HG02678 (cell line): ENCODE data around the gene PTPRC.
A peak's percentile ranks its signal among the peaks of the same experiment; 100 is the strongest.

Source experiments
- ATAC-seq: cut with Tn5 transposase; IDR thresholded peaks from one replicate; pipeline ENCODE4 v1.9.1; 2021; ENCODE audit warnings: mild to moderate bottlenecking, moderate library complexity; ENCODE audit not compliant: unreplicated experiment

Gene PTPRC

DNA sequence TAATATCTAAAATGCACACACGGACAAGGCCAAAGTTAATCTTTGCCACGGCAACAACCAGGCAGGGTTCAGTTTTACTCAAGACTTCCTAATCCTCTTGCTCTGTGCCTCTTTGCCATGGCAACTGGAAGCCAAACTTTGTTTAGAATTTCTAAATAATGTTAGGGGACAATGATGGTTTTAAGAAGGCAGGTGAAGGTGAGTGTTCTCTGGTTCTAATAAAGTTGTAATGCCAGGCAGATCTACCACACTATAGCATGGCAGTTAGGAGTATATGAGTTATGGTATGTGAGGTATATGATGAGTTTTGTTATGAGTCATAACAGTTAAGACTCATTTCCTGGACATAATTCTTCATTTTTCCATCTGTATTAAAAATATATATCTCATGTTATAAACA, 2.7 kb downstream of the PTPRC start:
- ATAC-seq, result peak; percentile 55

DNA sequence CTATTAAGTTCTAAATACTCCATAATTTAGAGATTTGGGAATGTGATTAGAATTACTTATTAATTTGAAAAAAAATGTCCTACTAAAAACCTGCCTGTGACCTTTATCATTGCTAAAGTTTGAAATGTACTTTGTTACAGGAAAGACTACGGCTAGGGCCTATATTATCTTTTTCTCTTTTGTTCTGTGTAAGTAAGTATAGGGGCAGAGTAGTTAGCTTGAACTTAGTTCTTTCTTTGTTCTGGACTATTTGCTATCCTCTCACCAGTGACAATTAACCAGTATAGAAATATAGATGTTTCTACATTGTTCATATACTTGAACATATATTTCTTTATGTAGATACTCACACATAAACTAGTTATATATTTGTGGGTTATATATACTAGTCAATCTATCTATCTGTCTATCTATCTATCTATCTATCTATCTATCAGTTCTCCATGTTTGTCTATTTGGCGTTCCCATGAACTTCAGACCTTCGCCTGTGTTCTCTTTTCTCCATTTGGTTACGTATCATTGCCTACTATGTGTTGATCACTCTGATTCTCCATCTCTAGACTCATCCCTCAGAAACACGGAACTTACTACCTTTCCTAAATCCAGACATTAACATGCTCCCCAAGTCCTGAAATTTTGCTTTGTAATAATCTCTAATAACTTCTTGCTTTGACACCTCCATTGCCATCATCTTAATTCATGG, 3.3 kb downstream of the PTPRC start:
- no peak for ATAC-seq

DNA sequence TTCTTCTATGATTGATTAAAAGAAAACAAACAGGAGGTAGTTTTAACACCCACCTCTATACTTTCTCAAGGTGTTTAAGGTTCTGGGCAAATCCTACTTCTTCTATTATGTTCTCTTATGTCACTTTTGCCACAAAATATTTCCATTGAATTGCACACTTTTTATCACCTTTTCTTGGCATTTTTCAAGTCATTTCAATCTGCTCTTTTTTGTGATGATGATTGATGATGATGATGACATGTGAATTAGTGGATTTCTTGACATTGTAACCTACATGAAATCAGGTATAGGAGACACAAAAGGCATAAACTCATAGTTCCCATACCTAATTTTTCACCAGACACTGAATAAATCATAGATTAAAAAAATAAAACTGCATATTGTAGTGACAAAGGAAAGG, 4.1 kb downstream of the PTPRC start:
- ATAC-seq, result no peak

DNA sequence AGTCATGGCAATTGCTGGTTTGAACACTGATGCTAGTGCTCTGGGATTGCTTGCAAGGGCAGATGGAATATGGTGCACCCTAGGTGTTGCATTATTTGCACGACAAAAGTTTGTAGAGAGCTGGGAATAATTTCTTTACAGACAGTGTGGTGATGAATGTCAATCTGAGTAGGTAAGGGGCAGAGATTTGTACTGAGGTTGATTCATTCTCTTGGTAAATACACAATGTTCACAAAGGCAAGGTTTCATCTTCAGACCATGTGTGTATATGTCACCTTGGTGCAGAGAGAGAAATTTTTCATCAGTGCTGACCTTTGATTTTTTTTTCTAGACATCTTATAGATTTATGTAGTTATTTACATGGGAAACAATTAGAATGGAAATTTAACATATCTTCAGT, 5.0 kb downstream of the PTPRC start:
- no peak for ATAC-seq

DNA sequence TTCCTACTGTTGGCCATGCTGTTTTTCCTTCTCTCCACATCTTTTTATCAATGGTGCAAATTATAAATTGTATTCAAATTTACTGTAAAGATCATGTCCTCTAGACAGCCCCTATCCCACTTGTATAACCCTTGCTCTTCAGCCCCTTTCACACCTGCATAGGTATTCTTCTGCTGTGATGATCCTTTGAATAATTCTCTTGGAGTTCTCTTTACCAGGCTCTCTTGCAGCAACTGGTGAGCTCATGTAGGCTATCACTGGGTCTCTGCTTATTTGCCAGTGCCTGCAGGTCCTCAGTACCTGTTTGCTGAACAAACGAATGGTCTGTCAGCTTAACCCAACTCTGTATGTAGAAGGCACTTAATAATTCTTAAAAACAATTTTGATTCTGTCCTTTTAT, 8.2 kb downstream of the PTPRC start:
- ATAC-seq, result no peak

DNA sequence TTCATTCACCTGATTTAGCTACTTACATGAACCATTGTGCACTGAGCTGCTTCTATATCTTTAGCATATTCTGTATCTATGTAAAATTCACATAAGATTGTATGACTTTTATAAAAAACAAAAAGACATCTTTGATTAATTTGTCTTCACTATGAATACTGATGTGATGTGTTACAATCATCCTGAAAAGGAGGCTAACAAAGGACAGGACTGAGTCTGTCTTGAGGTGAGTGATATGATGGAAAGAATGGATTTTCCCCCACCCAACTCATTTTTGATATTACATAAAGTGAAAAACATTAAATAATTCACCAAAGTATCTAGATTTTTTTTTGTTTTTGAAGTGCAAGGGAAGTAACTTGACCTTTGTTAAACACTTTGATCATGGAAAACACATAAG, 9.8 kb downstream of the PTPRC start:
- no peak for ATAC-seq

DNA sequence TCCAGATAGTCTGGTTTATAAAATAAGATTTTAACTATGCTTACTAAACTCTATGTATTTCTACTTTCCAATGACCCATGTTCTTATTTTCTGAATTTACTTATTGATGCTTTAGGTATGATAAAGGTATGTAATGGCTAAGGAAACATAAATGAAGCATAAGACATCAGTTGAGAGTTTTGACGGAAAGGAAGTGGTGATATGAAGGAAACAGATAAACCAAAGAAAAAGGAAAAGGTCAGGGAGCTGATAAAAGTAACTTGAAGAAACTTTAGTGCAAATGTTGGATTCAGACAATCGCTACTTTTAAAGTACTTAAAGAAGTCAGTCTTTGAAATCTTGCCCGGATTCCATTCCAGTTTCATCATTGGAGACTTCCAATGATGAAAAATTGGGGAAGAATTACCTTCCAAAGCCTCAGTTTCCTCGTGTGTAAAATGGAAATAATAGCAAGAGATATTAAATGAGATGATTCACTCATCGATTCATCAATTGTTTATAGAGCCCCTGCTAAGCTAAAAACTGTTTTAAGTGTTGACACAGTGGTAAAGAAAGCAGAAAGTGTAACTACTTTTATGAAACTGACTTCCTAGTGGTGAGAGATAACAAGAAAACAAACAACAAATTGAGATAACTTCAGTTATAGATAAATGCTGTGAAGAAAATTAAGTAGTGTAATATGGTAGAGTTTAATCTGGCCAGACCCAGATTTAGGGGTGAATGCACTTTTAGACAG, 10.6 kb downstream of the PTPRC start:
- peak; percentile 17 for ATAC-seq

DNA sequence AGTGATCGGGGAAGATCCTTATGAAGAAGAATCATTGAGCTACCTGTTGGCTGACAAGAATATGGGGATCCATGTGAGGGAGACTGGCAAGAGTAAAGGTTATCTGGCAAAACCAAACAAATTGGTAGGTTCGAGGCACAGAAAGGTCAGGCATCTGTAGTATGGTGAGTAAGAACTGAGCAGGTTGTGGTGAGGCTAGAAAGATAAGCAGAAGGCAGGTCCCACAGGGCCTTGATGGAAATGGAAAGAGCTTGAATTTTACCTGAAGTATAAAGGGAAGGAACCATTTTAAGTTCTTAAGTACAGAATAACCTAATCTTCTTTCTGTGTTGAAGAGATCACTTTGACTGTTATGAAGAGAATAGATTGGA, 11.1 kb downstream of the PTPRC start:
- ATAC-seq, result peak; percentile 45

DNA sequence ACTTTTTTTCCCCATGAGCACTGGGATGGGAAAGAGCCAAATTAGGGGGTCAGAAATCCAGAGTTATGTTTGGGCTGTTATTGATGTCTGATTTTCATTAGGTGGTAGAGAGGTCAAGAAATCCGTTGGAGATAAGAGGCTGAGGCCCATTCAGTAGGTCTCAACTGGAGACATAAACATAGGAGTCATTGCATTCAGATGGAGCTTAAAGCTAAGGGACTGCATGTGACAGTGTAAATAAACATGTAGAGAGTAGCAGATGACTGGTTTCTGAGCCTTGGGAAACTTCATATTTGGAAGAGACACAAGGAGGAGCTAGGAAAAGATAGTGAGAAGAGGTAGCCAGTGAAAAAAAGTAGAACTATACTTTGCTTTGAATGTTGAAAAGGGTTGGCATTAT, 11.7 kb downstream of the PTPRC start:
- ATAC-seq, result no peak

DNA sequence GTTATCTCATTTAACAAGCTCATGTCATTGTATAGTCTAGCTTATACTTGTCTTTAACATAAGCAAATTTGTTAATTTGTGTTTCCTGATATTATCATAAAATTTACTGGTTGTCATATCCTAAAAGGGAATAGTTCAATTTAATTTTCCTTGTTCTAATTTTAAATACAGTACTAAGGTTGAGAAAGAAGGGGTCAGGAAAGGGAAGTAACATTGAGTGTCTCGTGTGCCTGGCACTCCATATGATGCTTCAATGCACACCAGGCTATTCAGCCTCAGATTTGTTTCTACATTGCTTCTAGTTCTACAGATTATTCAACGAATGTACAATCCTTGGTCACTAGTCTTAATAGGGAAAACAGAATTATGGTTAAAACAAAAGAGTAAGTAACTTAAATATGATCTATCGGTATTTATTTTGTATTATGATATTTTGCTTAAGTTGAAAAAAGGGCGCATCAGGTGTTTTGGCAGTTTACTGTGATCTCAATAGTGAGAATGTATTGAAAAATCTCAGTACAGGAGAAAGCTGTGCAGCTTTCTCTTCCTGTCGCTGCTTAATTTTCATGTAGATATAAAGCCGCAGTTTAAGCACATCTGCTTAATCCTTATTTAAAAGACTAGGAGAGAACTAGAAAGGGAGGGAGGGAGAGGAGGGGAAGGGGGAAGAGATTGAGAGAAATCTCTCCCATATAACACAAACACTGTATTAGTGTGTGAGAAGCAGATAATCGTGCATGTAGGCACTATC, 13.0 kb downstream of the PTPRC start:
- ATAC-seq, result peak; percentile 44

DNA sequence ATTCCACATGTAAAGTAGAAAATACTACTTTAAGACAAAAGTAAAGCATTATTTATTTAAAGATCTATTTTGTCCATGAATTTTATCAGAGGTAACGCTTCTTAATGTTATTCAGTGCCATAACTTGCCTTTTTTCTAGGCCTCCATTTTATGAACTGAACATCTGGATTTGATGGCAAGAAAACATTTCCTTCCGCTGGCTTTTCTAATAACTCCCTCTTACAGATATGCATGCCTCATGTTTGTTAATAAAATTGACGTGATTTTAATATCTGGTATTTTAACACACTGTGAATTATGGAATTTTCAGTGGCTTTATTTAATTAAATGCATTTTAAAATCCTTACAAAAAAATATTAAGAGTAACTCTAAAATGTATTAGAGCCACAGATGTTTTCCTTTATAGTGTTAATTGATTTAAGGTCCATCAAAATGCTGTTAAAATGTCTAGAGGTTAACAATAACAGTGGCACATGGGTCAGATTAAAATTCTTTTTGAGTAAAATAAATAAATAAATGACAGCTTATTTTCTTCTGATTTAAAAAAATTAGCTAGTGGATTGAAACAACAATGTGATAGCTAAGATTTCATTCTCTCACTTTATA, 15.1 kb downstream of the PTPRC start:
- no peak for ATAC-seq

DNA sequence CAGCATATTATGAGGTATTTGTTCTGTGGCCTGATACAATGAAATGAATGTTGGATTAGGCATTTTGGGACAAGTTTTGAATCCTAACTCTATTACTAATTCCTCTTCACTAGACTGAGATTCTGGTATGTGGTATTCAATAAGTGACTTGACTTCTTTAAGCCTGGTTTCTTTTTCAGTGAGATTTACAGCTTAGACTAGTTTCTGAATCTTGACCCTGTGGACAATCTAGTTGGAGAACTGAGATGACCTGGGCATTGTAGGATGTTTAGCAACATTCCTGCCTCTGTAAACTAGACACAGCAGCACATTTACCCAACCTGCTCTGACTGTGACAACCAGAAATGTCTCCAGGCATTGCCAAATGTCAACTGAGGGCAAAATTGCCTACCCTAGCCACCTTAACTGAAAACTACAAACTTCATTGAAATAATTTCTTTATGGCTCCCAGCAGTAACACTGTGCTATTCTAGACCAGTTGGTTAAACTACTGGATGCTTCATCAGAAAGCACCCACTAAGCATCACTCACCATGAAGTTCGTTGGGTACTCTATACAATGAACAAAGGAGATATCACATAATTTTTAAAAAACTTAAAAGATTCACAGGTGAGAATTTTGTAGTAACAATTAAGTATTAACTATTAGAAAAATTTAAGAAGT, 16.8 kb downstream of the PTPRC start:
- peak; percentile 32 for ATAC-seq

DNA sequence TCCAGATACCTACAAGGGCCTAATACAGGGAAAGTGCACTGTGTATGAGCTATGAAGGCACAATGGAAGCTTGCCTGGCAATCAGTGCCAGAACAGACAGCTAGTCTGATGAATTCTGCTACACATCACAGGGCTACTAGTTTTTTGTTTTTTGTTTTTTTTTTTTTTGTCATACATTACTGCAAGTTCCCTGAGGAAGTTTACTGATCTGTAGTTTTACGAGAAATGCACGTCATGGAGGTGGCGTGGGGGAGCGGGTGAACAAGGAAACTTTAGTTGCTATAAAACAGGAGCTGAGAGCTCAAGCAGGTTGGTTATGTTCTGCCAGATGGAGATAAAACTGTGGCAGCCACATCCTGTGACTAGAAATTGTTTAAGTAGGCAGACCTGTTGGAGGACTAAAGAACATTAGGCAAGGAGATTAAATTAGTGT, 17.7 kb downstream of the PTPRC start:
- ATAC-seq, result peak; percentile 36

DNA sequence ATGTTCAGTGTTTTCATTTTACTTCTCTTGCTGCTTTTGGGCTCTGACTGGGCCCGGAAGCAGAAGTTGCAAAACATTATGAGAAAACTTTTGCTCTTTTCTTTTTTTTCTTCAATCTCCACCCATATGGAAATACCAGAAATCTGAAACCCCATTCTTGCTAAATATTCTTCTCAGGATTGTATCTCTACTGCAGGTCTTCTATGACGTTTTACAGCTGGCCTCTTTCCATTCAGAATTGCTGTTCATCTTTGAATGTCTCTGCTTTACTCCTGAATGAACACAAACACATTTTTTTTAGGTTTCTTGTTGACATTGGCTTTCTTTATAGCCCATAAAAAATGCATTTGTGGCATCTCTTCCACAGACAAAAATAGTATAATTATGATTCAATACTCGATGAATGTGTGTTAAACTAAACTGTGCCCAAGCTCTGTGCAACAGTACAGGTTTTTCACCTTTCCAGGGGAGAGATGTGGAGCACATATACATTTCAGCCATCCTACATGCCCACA, 18.8 kb downstream of the PTPRC start:
- peak; percentile 53 for ATAC-seq

DNA sequence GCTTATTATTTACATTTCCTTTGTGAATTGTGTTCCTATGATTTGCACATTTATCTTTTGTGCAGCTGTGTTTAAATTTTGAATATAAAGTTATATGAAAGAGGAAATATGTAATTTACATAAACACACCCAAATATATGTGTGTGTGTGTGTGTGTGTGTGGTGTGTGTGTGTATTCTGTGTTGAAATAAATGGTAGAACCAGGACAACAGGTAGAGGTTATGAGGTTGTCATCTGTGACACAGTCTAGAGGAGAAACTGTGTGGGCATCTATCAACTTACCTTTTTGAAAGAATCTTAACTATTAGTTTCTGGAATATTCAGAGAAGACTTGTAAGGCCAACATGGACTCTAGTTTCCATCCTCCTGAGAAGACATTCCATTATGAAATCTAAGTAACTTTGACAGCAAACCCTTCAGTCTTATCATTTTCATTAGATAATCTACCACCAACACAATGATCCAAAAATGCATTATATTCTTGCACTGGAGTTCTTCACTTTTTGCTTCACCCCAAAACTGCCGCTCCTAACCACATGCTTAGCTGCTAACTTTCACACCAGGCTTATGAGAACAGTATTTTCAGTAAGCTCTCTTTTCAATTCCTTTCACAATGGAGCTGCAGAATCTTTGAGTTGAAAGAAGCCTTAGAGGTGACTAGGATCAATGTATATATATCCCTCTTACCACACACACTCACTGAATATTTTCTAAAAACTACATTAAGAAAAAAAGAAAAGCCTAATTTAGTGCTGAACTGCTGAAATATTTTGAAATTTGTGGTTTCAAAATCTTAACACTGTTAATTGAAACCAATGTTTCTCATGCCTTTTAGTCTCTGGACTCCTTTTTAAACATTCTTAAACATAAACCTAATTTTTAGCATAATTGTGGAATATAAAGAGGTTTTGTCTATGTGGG, 21.8 kb downstream of the PTPRC start:
- ATAC-seq, result peak; percentile 44

DNA sequence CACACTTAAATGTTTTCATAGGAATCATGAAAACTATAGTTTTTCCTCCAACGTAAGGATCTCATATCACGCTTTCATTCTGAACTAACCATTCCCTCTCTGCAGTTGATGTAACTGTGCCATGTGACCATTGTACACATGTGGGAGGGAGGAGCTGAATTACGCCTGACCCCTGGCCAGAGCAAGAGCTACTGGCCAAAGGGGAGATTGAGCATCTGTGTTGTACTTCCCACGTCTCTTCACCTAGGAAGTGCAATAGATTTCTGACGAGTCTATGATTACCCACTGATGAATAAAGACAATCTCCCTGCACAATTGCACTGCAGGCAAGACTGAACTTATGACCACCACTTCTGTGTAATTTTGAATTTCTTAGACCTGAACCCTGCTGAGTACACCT, 24.0 kb downstream of the PTPRC start:
- no peak for ATAC-seq

DNA sequence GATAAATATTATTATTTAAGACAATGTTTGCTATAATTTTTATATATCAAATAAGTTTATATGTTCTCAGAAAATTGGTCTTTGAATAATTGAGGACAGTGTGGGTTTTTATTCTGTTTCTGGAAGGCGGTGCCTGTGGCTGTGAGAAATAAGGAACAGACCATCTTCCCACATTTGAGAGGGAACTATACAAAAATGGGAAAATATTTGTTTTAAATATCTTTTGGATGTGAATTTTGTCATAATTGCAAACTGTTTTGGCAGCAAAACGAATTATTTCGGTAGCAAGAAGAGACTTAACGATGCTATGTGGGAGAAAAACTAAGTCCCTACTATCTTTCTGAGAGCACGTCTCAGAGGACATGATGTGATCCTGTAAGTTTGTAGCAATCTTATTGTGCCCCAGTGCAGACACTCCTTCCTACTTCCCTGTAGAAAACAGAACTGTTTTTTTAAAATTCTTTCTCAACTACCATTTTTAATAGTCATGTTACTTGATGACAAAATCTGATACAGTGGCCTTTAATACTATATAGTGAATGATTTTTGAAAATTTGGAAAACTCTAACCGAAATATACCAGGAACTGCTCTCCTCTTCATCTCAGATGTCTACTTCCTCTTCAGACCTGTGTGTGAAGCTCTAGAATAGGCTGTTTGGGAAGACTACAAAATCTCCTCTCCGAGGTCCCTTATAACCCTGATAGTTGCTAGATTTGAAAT, 25.4 kb downstream of the PTPRC start:
- no peak for ATAC-seq

DNA sequence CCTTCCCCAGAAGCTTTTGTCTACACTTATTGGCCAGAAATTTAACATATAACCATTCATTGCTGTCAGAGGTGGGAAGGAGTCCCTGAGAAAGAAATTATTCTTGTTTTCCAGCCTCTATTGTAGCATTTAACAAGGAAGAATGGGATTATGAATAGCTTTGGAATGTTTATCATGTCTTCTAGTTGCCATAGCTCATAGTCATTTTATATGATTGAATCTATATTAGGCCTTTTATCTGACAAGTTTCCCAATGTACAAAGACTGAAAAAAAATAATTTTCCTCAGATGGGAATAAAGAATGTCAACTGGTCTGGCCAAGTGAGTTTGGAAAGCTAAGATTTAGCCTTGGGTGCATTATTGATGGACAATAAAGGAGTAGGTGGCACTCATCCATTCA, 28.3 kb downstream of the PTPRC start:
- ATAC-seq, result no peak

DNA sequence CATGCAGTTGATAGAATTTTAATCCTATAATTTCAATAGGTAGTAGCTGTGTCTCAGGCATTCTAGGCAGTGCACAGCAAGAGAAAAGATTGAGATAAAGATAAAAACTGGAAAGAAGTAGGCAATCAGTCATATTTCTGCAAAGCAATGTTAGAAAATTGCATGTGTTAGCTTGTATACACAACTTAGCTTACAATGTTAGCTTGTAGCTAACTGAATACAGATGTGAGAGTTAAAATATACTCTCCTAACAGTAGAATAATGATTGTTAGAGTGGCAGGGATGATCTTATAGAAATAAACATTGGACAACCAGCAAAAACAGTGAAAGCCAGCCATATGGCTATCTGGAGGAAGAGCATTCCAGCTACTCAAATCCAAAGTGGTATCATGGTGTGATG, 29.0 kb downstream of the PTPRC start:
- no peak for ATAC-seq
